Activated CD8-positive, alpha-beta memory T cell treated with anti-CD3 and anti-CD28 coated beads, Interleukin-2, amount 50 U/mL, for 4 hours (primary cell): ENCODE data around the gene VASH2.
A peak's percentile ranks its signal among the peaks of the same experiment; 100 is the strongest.
"Not testable (repeated sequence)": the region's sequence is repeated elsewhere in the genome, so short reads cannot be mapped to it uniquely, and the experiment has no call there.

ENCODE experiments used
- DNase-seq: peaks from one replicate; pipeline ENCODE4 v3.0.0-alpha.2; 2020

Gene VASH2

GRCh38 chr1:212982430-212983152 lies 32.2 kb downstream of the VASH2 start:
- no peak for DNase-seq

GRCh38 chr1:212983482-212983881 lies 33.1 kb downstream of the VASH2 start:
- DNase-seq = no peak

GRCh38 chr1:212984522-212985291 lies 34.4 kb downstream of the VASH2 start:
- DNase-seq = no peak

GRCh38 chr1:212986551-212986950 lies 36.2 kb downstream of the VASH2 start:
- no peak for DNase-seq

- DNase-seq = no peak
These were observed 37.5 kb downstream of the VASH2 start for GRCh38 chr1:212987702-212988322.

- no peak for DNase-seq
These were observed 39.9 kb downstream of the VASH2 start for GRCh38 chr1:212990276-212990675.

GRCh38 chr1:212993960-212994359 lies 43.6 kb downstream of the VASH2 start:
- not testable (repeated sequence) for DNase-seq

GRCh38 chr1:212994926-212995325 lies 44.6 kb downstream of the VASH2 start:
- DNase-seq = no peak

GRCh38 chr1:213003256-213003655 lies 52.9 kb downstream of the VASH2 start:
- DNase-seq = no peak

GRCh38 chr1:213008564-213008963 lies 58.2 kb downstream of the VASH2 start:
- DNase-seq = no peak

- no peak for DNase-seq
These were observed 64.3 kb downstream of the VASH2 start for GRCh38 chr1:213014642-213015041.

- DNase-seq = peak; percentile 93
These were observed 65.0 kb downstream of the VASH2 start, which contains the start of gene ANGEL2 for GRCh38 chr1:213015099-213016050. TSS of gene ANGEL2 (minus strand) at chr1:213015867. CDS start at chr1:213015671, 196 bp downstream.

GRCh38 chr1:213017447-213018273 lies 67.3 kb downstream of the VASH2 start:
- DNase-seq = no peak

GRCh38 chr1:213019450-213019849 lies 69.1 kb downstream of the VASH2 start:
- DNase-seq = no peak

- DNase-seq = no peak
These were observed 69.7 kb downstream of the VASH2 start for GRCh38 chr1:213020016-213020415.

- not testable (repeated sequence) for DNase-seq
These were observed 76.7 kb downstream of the VASH2 start for GRCh38 chr1:213027024-213027423.

- DNase-seq = no peak
These were observed 82.3 kb downstream of the VASH2 start for GRCh38 chr1:213032651-213033050.

- DNase-seq = no peak
These were observed 84.4 kb downstream of the VASH2 start for GRCh38 chr1:213034713-213035112.

- DNase-seq = no peak
These were observed 85.2 kb downstream of the VASH2 start for GRCh38 chr1:213035573-213035972.
